Neuronal stem cell (in vitro differentiated cells): ENCODE data around the gene PYCARD.
A peak's percentile ranks its signal among the peaks of the same experiment; 100 is the strongest.

ENCODE experiments used
- DNase-seq: peaks from one replicate; pipeline ENCODE4 v3.0.0-alpha.2; 2013; ENCODE audit warnings: low spot score
- H2AFZ ChIP-seq: one replicate; pipeline ENCODE4 v1.6.1; 2013; ENCODE audit warnings: mild to moderate bottlenecking, low read length, inconsistent platforms
- H2AK5ac ChIP-seq: 2 replicates; pipeline ENCODE4 v1.6.1; 2013; ENCODE audit warnings: low read depth, mild to moderate bottlenecking, inconsistent platforms, low read length, moderate library complexity, mixed read lengths
- H2BK120ac ChIP-seq: 2 replicates; pipeline ENCODE4 v1.6.1; 2013; ENCODE audit warnings: low read depth, mild to moderate bottlenecking, inconsistent platforms, low read length, moderate library complexity, mixed read lengths
- H2BK12ac ChIP-seq: one replicate; pipeline ENCODE4 v1.6.1; 2013; ENCODE audit warnings: low read length, inconsistent platforms
- H2BK15ac ChIP-seq: 2 replicates; pipeline ENCODE4 v1.6.1; 2013; ENCODE audit warnings: mild to moderate bottlenecking, low read length, inconsistent platforms, mixed read lengths
- H2BK5ac ChIP-seq: one replicate; pipeline ENCODE4 v1.6.1; 2013; ENCODE audit warnings: inconsistent platforms, mild to moderate bottlenecking, low read length, moderate library complexity
- H3K14ac ChIP-seq: one replicate; pipeline ENCODE4 v1.6.1; 2013; ENCODE audit warnings: low read length, inconsistent platforms
- H3K18ac ChIP-seq: 2 replicates; pipeline ENCODE4 v1.6.1; 2013; ENCODE audit warnings: low read length, inconsistent platforms
- H3K23ac ChIP-seq: 2 replicates; pipeline ENCODE4 v1.6.1; 2013; ENCODE audit warnings: low read depth, mild to moderate bottlenecking, mixed read lengths, low read length, inconsistent platforms; ENCODE audit not compliant: poor library complexity
- H3K27ac ChIP-seq: replicated peaks from 3 replicates; pipeline ENCODE4 v1.5.1; 2013; ENCODE audit warnings: low read length, inconsistent platforms
- H3K27me3 ChIP-seq, 3 experiments: 2 replicates each; pipeline ENCODE4 v1.6.1; 2013; ENCODE audit warnings: low read length in 3 of 3, mild to moderate bottlenecking in 2 of 3, inconsistent platforms in 1 of 3, low read depth in 1 of 3, mixed read lengths in 1 of 3, moderate library complexity in 1 of 3; ENCODE audit not compliant: control insufficient read depth in 3 of 3, insufficient read depth in 3 of 3
- H3K36me3 ChIP-seq, 2 donors: replicated peaks in 1 of 2; 2 replicates each; pipeline ENCODE4 v1.6.1; 2013; ENCODE audit warnings: low read length in 2 of 2; ENCODE audit not compliant: control insufficient read depth in 2 of 2, insufficient read depth in 2 of 2
- H3K4ac ChIP-seq: 2 replicates; pipeline ENCODE4 v1.6.1; 2013; ENCODE audit warnings: inconsistent platforms, mild to moderate bottlenecking, low read length, moderate library complexity
- H3K4me1 ChIP-seq, 2 donors: 1 replicate in 1 of 2; 2 replicates in 1 of 2; pipeline ENCODE4 v1.6.1; 2013; ENCODE audit warnings: low read length in 2 of 2, low read depth in 1 of 2; ENCODE audit not compliant: control insufficient read depth in 2 of 2, insufficient read depth in 1 of 2
- H3K4me2 ChIP-seq: one replicate; pipeline ENCODE4 v1.6.1; 2013; ENCODE audit warnings: mild to moderate bottlenecking, low read length, inconsistent platforms; ENCODE audit not compliant: insufficient read depth, poor library complexity, severe bottlenecking
- H3K4me3 ChIP-seq, 2 donors: 2 replicates each; pipeline ENCODE4 v1.5.1; 2013; ENCODE audit warnings: low read length in 2 of 2, mild to moderate bottlenecking in 2 of 2, inconsistent platforms in 1 of 2, moderate library complexity in 1 of 2
- H3K79me1 ChIP-seq: one replicate; pipeline ENCODE4 v1.6.1; 2013; ENCODE audit warnings: low read depth, mild to moderate bottlenecking, inconsistent platforms, low read length, moderate library complexity
- H3K9ac ChIP-seq: one replicate; pipeline ENCODE4 v1.6.1; 2013; ENCODE audit warnings: mild to moderate bottlenecking, low read depth, low read length, inconsistent platforms; ENCODE audit not compliant: poor library complexity
- H3K9me3 ChIP-seq, 2 donors: replicated peaks in 1 of 2; 2 replicates each; pipeline versions ENCODE3 to v1.6.1; 2013; ENCODE audit warnings: low read length in 2 of 2, mild to moderate bottlenecking in 2 of 2, inconsistent platforms in 1 of 2, low read depth in 1 of 2, mixed read lengths in 1 of 2, moderate library complexity in 1 of 2; ENCODE audit not compliant: control insufficient read depth in 2 of 2, insufficient read depth in 1 of 2
- H4K8ac ChIP-seq: one replicate; pipeline ENCODE4 v1.6.1; 2013; ENCODE audit warnings: low read depth, mild to moderate bottlenecking, inconsistent platforms, low read length, moderate library complexity
- H4K91ac ChIP-seq: one replicate; pipeline ENCODE4 v1.6.1; 2013; ENCODE audit warnings: low read length, low read depth, mild to moderate bottlenecking, inconsistent platforms; ENCODE audit not compliant: poor library complexity
- WGBS, 2 donors: extraction: QIAGEN DNeasy Blood & Tissue Kit; methylation state at CpG; one replicate each; pipeline ENCODE4 v1.1.7; 2013; ENCODE audit warnings: missing lambda C conversion rate in 2 of 2, mixed read lengths in 1 of 2; ENCODE audit not compliant: insufficient read length in 2 of 2, insufficient replicate concordance in 1 of 2; ENCODE audit errors: extremely low coverage in 2 of 2; 5-methylcytosine and 5-hydroxymethylcytosine counted together

The PYCARD gene

DNA sequence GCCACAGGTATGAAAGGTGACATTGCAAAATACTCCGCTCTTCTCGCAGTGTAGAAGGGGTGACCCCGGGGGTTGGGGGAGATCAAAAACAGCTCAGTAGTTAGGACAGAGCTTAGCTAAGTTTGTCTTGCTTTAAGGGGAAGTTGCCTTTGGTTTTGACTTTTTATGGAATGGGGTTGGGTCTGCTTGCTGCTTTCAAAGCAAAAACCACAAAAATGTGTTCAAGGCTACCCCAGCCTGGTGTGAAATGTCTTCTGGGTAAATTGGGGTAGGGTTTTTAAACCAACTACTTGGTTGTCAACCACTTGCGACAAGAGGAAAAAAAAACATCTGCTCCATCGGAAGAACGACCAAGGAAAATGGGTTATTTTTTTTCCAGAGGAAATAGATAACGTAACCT, 16.4 kb downstream of the PYCARD start:
- no peak overlapping the region for H2BK15ac ChIP-seq
- no peak overlapping the region for H4K91ac ChIP-seq
- no peak overlapping the region for H3K14ac ChIP-seq
- H4K8ac ChIP-seq: no peak overlapping the region
- H3K4me3 ChIP-seq: no peak overlapping the region
- H3K27ac ChIP-seq: no peak overlapping the region
- H2BK12ac ChIP-seq: no peak overlapping the region
- no peak overlapping the region for H2BK5ac ChIP-seq
- no peak overlapping the region for H3K9ac ChIP-seq
- H3K4me2 ChIP-seq: no peak overlapping the region
- WGBS, 2 donors: no CpG with 5 or more reads among the region's 7 CpGs
- no peak overlapping the region for H2AK5ac ChIP-seq
- no peak overlapping the region for H3K4ac ChIP-seq
- H3K79me1 ChIP-seq: peaks cover 10% of the 10 kb centered on the region
- H3K4me1 ChIP-seq: peaks cover 5 to 8% of the 10 kb centered on the region in 2 donors
- no peak overlapping the region for H2BK120ac ChIP-seq
- H3K9me3 ChIP-seq: no peaks in the 10 kb centered on the region
- H3K23ac ChIP-seq: no peak overlapping the region
- no peak overlapping the region for H2AFZ ChIP-seq
- no peaks in the 10 kb centered on the region for H3K27me3 ChIP-seq
- H3K36me3 ChIP-seq: peaks cover 66 to 100% of the 10 kb centered on the region in 2 donors
- H3K18ac ChIP-seq: no peak overlapping the region
- no peak for DNase-seq

DNA sequence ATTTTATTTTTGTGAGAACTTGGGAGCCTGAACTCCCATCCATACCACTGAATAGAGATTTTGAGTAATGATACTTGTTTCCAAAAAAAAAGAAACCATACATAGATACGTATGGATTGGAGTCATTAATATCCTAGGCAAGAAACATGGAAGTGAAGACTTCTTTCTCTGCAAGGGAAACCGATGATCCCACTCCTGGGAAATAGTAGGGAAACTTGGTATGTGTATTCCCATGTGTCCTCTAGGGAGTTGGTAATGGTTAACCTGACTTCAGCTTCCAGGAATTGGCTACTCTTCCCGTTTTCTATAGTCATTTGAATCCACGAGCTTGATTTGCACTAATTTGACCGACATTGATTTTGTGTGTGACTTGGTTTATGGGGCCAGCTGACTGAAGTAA, 17.2 kb downstream of the PYCARD start:
- WGBS, 2 donors: no CpG with 5 or more reads among the region's 5 CpGs

DNA sequence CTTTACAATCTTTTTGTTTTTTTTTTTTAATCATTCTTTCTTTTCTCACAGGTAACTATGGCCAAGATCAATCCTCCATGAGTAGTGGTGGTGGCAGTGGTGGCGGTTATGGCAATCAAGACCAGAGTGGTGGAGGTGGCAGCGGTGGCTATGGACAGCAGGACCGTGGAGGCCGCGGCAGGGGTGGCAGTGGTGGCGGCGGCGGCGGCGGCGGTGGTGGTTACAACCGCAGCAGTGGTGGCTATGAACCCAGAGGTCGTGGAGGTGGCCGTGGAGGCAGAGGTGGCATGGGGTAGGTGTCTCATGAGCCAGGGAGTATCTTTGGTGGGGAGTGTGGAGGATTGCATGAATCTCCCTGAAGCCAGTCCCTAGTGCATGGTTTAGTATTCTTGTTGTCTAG, 17.7 kb downstream of the PYCARD start:
- WGBS, 2 donors: no CpG with 5 or more reads among the region's 14 CpGs
- no peak overlapping the region for H3K27ac ChIP-seq
- no peak overlapping the region for H3K23ac ChIP-seq
- no peak overlapping the region for H3K4me2 ChIP-seq
- no peak overlapping the region for H4K91ac ChIP-seq
- no peak overlapping the region for H4K8ac ChIP-seq
- H3K9me3 ChIP-seq: no peaks in the 10 kb centered on the region
- peaks cover 55 to 92% of the 10 kb centered on the region in 2 donors for H3K36me3 ChIP-seq
- H3K79me1 ChIP-seq: peaks cover 6% of the 10 kb centered on the region
- H3K27me3 ChIP-seq: no peaks in the 10 kb centered on the region
- H2BK15ac ChIP-seq: no peak overlapping the region
- no peak overlapping the region for H3K18ac ChIP-seq
- no peak overlapping the region for H3K4me3 ChIP-seq
- no peak overlapping the region for H2BK12ac ChIP-seq
- H2AFZ ChIP-seq: no peak overlapping the region
- H3K4ac ChIP-seq: no peak overlapping the region
- no peak overlapping the region for H2BK5ac ChIP-seq
- no peak overlapping the region for H2BK120ac ChIP-seq
- H3K4me1 ChIP-seq: peaks cover 5 to 8% of the 10 kb centered on the region in 2 donors
- DNase-seq: no peak
- no peak overlapping the region for H2AK5ac ChIP-seq
- H3K14ac ChIP-seq: no peak overlapping the region
- peak overlapping the region; percentile 73 for H3K9ac ChIP-seq

More for the DNA sequence above, 17.2 kb downstream of the PYCARD start:
- Histone ChIP-seq H2BK15ac (no peak overlapping the region), H3K4me1 (peaks cover 5 to 8% of the 10 kb centered on the region in 2 donors), H3K9me3 (no peaks in the 10 kb centered on the region), H3K4me3 (no peak overlapping the region), H2AFZ (no peak overlapping the region), H3K14ac (no peak overlapping the region), H2BK120ac (no peak overlapping the region), H3K4me2 (no peak overlapping the region), H3K9ac (no peak overlapping the region), H3K18ac (no peak overlapping the region), H2BK12ac (no peak overlapping the region), H3K4ac (no peak overlapping the region), H4K8ac (no peak overlapping the region), H3K36me3 (peaks cover 59 to 97% of the 10 kb centered on the region in 2 donors), H4K91ac (no peak overlapping the region), H3K27ac (no peak overlapping the region), H3K79me1 (peaks cover 10% of the 10 kb centered on the region), H3K23ac (no peak overlapping the region), H3K27me3 (no peaks in the 10 kb centered on the region), H2BK5ac (no peak overlapping the region), H2AK5ac (no peak overlapping the region)
- DNase-seq: no peak

DNA sequence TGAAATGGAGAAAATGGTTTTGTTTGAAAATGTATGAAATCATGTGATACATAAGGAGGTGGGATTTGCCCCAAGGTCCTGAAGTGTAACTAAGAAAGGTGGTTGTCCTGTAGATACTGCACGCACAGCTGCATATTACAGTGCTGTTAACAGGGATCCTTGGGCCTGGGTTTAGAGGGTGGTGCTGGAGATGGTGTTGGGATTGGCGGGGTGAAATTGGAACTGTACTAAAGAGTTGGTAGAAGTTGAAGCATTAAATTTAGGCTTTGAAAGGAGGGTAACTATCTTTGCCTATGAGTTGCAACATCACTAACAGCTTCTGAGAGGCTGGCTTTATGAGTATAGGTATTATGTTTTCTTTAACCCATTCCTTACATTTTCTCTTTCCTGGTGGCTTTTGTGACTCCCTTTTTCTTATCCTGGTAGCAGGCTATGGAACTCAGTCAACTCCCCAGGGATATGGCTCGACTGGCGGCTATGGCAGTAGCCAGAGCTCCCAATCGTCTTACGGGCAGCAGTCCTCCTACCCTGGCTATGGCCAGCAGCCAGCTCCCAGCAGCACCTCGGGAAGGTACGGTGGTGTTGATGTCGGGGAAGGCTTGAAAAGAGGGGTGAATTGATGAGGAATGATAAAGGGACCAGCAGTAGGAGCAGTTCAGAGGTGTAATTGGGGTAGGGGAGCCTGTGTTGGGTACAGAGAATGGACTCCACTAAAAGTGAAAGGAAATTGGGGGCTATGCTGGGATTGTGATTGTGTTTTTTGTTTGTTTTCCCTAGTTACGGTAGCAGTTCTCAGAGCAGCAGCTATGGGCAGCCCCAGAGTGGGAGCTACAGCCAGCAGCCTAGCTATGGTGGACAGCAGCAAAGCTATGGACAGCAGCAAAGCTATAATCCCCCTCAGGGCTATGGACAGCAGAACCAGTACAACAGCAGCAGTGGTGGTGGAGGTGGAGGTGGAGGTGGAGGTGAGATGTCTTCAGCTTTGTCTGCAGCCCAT, 18.8 kb downstream of the PYCARD start:
- H2AK5ac ChIP-seq: no peak overlapping the region
- peak overlapping the region; percentile 20 for H3K4me2 ChIP-seq
- H3K79me1 ChIP-seq: peaks cover 4% of the 10 kb centered on the region
- no peak overlapping the region for H3K4me3 ChIP-seq
- no peak overlapping the region for H3K4ac ChIP-seq
- H4K8ac ChIP-seq: no peak overlapping the region
- no peaks in the 10 kb centered on the region for H3K27me3 ChIP-seq
- no peak overlapping the region for H3K9ac ChIP-seq
- peak overlapping the region; percentile 25 for H3K27ac ChIP-seq
- H2AFZ ChIP-seq: no peak overlapping the region
- no peak overlapping the region for H3K14ac ChIP-seq
- H2BK15ac ChIP-seq: no peak overlapping the region
- H3K36me3 ChIP-seq: peaks cover 46 to 81% of the 10 kb centered on the region in 2 donors
- no peak overlapping the region for H2BK5ac ChIP-seq
- WGBS, 2 donors: no CpG with 5 or more reads among the region's 10 CpGs
- no peaks in the 10 kb centered on the region for H3K9me3 ChIP-seq
- H3K23ac ChIP-seq: no peak overlapping the region
- H2BK12ac ChIP-seq: no peak overlapping the region
- no peak overlapping the region for H3K18ac ChIP-seq
- H3K4me1 ChIP-seq: peaks cover 7 to 11% of the 10 kb centered on the region in 2 donors
- DNase-seq: no peak
- no peak overlapping the region for H2BK120ac ChIP-seq
- H4K91ac ChIP-seq: no peak overlapping the region
